ENCODE results near the gene SRP68.
"Not testable (repeated sequence)": the region's sequence is repeated elsewhere in the genome, so short reads cannot be mapped to it uniquely, and the experiment has no call there.

Gene SRP68

GRCh38 chr17:76046064-76046463 is 26.3 kb downstream of the SRP68 start:
- DNase-seq (ENCODE audit: low read depth in 2 of 2): no peak

- not testable (repeated sequence) for DNase-seq (ENCODE audit: low read depth in 2 of 2)
These were observed 27.8 kb downstream of the SRP68 start for GRCh38 chr17:76044475-76045007.

GRCh38 chr17:76042868-76043267 is 29.4 kb downstream of the SRP68 start:
- not testable (repeated sequence) for DNase-seq (ENCODE audit: low read depth in 2 of 2)

DNA sequence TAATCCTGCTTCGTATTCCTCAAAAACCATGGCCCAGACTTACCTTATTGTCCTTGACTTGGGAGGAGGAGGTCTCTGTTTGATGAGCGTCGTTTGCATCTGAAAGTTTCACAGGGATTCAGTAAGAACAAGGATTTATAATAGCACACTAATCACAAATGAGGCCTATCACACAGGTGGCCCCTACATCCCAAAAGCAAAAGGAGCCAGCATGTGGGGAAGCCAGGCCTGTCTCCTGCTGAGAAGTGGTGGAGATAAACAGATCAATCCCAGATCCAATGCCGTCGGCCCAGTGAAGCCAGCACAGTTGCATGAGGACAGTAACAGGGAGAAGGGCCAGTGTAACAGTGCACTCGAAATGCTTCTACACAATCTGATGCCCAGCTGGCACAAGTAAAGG is 31.9 kb downstream of the SRP68 start:
- DNase-seq (ENCODE audit: low read depth in 2 of 2): no peak

- DNase-seq (ENCODE audit: low read depth in 2 of 2): no peak
These were observed 33.2 kb downstream of the SRP68 start for GRCh38 chr17:76039121-76039520.

DNA sequence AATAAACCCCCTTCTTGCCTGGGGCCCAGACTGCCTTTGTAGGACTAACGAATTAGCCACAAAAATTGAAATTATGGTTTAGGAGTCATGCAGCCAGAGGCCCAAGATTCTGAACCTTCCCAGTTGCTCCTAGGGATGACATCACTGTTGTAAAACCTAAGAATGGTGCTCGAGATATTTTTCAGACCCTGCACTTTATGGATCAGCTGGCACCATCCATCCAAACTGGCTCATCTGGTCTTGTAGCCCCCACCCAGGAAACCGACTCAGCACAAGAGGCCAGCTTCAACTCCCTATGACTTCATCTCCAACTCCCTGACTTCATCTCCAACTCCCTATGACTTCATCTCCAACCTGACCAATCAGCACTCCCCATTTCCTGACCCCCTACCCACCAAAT is 34.3 kb downstream of the SRP68 start:
- no peak for DNase-seq (ENCODE audit: low read depth in 2 of 2)

GRCh38 chr17:76036497-76037261 is 35.6 kb downstream of the SRP68 start:
- no peak for DNase-seq (ENCODE audit: low read depth in 2 of 2)

DNA sequence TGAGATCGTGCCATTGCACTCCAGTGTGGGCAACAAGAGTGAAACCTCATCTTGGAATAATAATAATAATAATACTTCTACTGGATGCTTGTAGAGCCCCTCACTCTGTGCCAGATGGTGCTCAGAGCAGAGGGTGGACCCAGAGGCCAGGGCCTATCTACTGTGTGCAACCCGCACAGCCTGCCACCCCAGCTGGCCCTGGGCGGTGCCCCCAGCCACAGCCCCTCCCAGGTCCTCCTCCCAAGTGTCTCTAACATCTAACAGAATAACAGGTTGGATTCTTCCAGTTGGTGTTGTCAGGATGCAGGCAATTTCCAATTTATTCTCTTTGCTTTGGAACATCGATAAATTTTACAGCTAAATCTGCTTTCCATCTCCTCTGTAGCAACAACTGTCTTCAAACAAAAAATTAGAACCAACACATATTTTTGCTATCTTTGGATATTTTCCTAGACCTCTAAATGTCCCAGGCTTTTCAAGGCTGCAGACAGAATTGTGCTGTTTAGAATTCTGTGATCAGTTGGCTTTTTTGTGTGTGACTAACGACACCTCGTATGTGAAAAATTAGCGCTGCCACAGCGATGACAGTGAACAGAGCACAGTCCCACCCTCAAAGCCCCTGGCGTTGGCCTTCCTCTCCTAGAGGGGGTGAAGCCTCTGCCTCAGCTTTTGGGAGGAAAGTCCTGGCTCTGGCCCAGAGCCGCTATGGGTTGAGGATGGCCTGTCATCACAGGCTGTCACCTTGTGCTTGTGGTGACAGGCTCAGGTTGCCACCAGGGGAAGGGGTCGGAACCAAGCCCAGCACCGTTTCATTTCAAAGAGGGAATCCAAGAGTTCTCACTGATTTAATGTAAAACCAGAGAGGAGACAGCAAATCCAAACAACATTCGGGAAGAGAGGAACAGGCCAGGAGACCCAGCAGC is 37.6 kb downstream of the SRP68 start:
- no peak for DNase-seq (ENCODE audit: low read depth in 2 of 2)

DNA sequence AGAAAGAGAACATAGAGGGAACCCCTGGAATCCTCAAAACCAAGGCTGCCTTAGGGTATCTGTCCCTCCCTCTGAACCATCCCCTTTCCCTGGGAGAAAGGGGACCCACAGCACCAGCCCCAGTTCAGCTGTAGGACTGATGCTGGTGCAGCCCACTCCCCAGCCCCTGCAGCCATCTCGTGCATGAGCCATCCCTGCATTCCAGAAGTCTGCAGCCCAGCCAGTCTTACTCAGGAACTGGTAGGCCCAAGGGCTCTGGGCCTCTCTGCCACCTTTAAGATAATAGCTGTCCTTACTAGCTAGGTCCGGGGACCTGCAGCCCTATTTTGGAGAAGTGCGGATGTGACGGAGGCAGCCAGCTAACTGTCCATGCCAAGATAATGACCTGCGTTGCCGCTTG is 39.2 kb downstream of the SRP68 start:
- no peak for DNase-seq (ENCODE audit: low read depth in 2 of 2)

DNA sequence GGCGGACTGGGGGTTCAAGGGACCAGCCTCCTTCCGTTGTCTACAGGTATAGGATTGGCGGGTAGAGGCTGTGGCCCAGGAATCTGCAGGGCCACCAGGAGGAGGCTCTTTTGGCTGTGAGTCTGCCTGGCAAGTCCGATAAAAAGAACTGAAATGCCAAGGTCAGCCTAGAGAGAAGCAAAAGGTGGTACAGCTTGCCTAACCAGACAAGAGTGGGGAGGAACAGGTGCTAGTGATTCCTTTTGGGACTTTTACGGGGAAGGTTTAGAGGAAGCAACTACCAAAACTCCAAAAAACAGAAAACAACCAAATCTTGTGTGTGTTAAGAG is 39.6 kb downstream of the SRP68 start:
- no peak for DNase-seq (ENCODE audit: low read depth in 2 of 2)

- DNase-seq (ENCODE audit: low read depth in 2 of 2): no peak
These were observed 40.1 kb downstream of the SRP68 start for GRCh38 chr17:76032073-76032779.

DNA sequence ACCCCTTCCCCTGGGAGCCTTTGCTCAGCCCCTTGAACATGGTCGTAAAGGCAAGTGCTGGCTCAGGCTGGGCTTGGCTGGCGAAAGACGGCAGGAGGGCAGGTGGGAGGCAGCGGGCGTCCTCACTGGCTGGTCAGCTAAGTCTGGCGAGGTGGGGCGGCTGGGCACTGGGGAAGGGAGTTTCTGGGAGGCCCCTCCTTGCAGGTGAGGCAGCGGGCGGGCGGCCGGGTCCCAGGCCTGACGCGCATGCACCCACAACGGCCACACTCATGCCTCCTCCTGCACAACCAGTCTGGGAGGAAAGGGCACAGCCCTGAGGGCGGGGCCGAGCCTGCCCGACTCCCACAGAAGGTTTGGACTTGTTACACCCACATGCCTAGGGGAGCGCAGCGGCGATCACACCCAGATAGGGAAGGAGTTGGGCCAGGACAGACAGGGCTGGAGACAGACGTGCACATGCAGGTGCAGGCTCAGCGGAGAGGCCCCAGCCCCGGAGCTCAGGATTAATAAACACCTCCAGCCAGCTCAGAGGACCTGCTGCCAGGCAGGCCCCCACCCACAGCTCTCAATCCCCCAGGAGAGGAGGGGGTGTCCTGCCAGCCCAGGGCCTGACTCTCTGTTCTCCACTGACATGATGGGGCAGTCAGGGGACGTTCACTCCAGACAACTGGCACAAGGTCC is 45.0 kb downstream of the SRP68 start, which contains the start of gene EVPL:
Gene EVPL, minus strand, starts transcription at position 148 of the 681 bp plus-strand sequence. Its CDS starts 108 bp downstream, at position 40.
- DNase-seq (ENCODE audit: low read depth in 2 of 2): no peak

GRCh38 chr17:76026714-76027158 is 45.6 kb downstream of the SRP68 start:
- DNase-seq (ENCODE audit: low read depth in 2 of 2): no peak

DNA sequence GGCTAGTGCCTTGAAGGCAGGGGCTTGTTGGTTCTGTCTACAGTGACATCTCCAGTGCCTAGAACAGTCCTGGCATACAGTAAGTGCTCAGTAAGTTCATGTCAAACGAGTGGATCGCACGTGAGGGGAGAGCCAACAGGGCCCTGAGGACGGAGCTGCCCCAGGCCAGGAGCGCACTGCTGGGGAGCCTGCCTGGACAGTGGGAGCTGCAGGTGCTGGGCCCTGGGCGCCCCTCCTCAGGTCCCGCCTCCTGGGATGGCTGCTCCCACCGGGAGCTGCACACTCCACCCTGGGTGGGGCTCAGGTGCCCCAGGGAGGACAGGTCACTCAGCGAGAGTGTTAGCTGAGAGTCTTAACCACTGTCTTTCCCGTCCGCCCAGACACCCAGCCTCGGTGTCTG is 47.0 kb downstream of the SRP68 start:
- DNase-seq (ENCODE audit: low read depth in 2 of 2): no peak

- DNase-seq (ENCODE audit: low read depth in 2 of 2): no peak
These were observed 48.0 kb downstream of the SRP68 start for GRCh38 chr17:76024353-76024752.

GRCh38 chr17:76023900-76024237 is 48.4 kb downstream of the SRP68 start:
- no peak for DNase-seq (ENCODE audit: low read depth in 2 of 2)

DNA sequence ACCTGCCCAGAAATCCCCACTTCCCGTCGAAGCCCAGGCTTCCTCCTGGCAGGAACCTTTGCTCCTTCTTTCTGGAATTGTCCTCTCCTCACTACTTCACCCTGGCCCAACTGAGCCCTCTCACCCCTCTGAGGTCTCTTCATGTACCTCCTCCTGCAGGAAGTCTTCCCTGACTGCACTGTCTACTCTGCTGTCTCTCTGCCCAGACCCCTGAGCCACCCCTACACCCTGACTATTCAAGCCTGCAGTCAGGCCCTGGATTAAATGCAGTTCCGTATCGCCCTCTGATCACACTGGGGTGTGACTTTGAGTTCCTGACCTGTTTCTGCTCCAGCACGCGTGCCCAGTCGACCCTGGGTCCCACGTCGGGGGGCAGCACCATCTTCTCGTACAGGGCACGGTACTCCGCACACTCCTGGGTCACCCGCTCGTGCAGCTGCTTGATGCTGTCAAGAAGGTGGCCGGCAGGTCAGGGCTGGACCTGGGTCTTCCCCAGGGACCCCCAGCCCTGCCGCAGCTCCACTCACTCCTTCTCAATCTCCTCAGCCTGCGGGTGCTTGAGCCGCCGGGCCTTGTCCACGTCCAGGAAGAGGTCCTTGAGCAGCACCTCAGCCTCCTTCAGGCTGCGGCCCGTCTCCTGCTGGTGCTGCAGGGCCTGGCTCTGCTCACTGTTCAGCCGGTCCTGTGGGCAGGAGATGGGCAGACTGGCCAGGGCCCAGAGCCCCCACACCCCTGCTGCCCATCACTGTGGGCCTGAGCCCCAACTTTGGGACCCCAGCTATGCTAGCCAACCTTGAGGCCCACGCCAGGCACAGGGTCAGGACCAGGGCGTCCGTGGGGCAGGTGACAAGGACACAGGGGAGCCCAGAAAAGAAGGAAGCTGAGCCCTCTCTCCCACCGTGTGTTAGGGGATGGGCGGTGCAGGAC is 49.1 kb downstream of the SRP68 start:
- DNase-seq (ENCODE audit: low read depth in 2 of 2): no peak

GRCh38 chr17:76022285-76022684 is 50.0 kb downstream of the SRP68 start:
- DNase-seq (ENCODE audit: low read depth in 2 of 2): no peak

- DNase-seq (ENCODE audit: low read depth in 2 of 2): no peak
These were observed 52.4 kb downstream of the SRP68 start for GRCh38 chr17:76019833-76020467.

DNA sequence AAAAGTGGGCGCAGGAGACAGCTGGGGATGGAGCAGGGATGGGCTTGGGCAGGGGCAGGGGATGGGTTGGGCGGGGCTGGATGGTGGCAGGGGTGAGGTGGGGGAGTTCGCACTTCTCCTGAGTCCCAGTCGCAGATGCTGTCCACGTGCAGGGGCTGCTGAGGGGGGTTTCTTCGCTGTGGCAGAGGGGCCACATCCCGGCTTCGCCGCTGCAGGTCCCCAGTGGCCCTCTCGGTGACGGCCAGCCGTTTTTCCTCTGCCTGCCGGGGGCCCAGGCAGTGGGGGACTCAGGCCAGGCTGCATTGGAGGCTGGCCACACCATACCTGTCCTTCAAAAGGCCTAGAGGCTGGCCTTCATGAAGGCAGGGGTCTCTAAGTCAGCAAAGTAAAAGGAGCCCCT is 53.5 kb downstream of the SRP68 start:
- DNase-seq (ENCODE audit: low read depth in 2 of 2): no peak

Measured in activated CD4-positive, alpha-beta T cell treated with anti-CD3 and anti-CD28 coated beads for 24 hours (primary cell).